ENCODE measurements around the gene SPATA25.

GRCh38 chr20:45919542-45920399 lies 32.3 kb upstream of the SPATA25 start:
- TF ChIP-seq CTCF (conservative IDR thresholded peaks at IDR 0.05; ENCODE audit: low read depth, low read length) (no peak), EZH2phosphoT487 (IDR thresholded peaks at IDR 0.05; ENCODE audit: borderline replicate concordance, low read length) (no peak)
